ENCODE data around the gene PIK3R1. TPM values are rescaled to one million over a fixed set of nuclear protein-coding genes. Genes with fewer than 3 reads are reported as not detected.

PIK3R1 gene
- total RNA-seq, 1 experiment from 2014 or later, result 11.3 TPM

GRCh38 chr5:68194386-68194785 lies 21.2 kb upstream of the PIK3R1 start:
- no CpG with 5 or more reads among the region's 2 CpGs for WGBS (ENCODE audit: extremely low coverage, insufficient read length, low lambda C conversion rate)
- no peaks in the 10 kb centered on the region for H3K79me1 ChIP-seq (ENCODE audit: insufficient read depth, low read depth, low read length, poor library complexity, severe bottlenecking)
- Mint-ChIP-seq H3K27me3 (ENCODE audit: low read depth) (peaks cover 6% of the 10 kb centered on the region), H3K4me3 (no peak overlapping the region; a peak in 2 of 5 replicates), H3K9me3 (peaks cover 0 to 3% of the 10 kb centered on the region in 2 experiments; a peak in 1 of 5 replicates), H3K27ac (peak overlapping the region; percentile 10 to 86 (median 82); a peak in 6 of 7 replicates), H3K4me1 (peaks cover 39 to 45% of the 10 kb centered on the region in 2 experiments), H3K36me3 (ENCODE audit: insufficient read depth in 1 of 3, low read depth in 3 of 3) (peaks cover 0 to 2% (median 0%) of the 10 kb centered on the region in 3 experiments; a peak in 1 of 7 replicates)
- H3K23me2 ChIP-seq (ENCODE audit: insufficient read length, low read depth, low read length, poor library complexity, severe bottlenecking), result no peaks in the 10 kb centered on the region
- no peak overlapping the region for H4K5ac ChIP-seq (ENCODE audit: insufficient read length, low read depth, low read length)
- H3K27ac ChIP-seq (ENCODE audit: insufficient read length, low read depth, low read length), result peak overlapping the region; percentile 54
- no peak overlapping the region for H4K91ac ChIP-seq (ENCODE audit: insufficient read length, low read depth, low read length)
- H2BK120ac ChIP-seq (ENCODE audit: low read depth, low read length, poor library complexity, severe bottlenecking), result no peak overlapping the region
- H3K18ac ChIP-seq (ENCODE audit: insufficient read length, low read depth, low read length), result no peak overlapping the region
- no peaks in the 10 kb centered on the region for H3K27me3 ChIP-seq (ENCODE audit: insufficient read depth, low read length)
- no peaks in the 10 kb centered on the region for H3K9me3 ChIP-seq (ENCODE audit: control insufficient read depth, low read depth, low read length)
- no peak overlapping the region for H2AFZ ChIP-seq (ENCODE audit: low read length)
- H2BK12ac ChIP-seq (ENCODE audit: insufficient read length, low read depth, low read length), result peak overlapping the region; percentile 45
- H3K4me2 ChIP-seq (ENCODE audit: insufficient read depth, insufficient read length, low read length), result peak overlapping the region; percentile 26
- peak overlapping the region; percentile 62; the same call in 1 of the 2 replicates for H3K14ac ChIP-seq (ENCODE audit: insufficient read depth, low read length)
- no peak overlapping the region for H3K9ac ChIP-seq (ENCODE audit: extremely low read depth, insufficient read length, low read length)
- TF ChIP-seq, protein P1, sequence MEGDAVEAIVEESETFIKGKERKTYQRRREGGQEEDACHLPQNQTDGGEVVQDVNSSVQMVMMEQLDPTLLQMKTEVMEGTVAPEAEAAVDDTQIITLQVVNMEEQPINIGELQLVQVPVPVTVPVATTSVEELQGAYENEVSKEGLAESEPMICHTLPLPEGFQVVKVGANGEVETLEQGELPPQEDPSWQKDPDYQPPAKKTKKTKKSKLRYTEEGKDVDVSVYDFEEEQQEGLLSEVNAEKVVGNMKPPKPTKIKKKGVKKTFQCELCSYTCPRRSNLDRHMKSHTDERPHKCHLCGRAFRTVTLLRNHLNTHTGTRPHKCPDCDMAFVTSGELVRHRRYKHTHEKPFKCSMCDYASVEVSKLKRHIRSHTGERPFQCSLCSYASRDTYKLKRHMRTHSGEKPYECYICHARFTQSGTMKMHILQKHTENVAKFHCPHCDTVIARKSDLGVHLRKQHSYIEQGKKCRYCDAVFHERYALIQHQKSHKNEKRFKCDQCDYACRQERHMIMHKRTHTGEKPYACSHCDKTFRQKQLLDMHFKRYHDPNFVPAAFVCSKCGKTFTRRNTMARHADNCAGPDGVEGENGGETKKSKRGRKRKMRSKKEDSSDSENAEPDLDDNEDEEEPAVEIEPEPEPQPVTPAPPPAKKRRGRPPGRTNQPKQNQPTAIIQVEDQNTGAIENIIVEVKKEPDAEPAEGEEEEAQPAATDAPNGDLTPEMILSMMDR (conservative IDR thresholded peaks at IDR 0.05), result no peak
- no peak overlapping the region for H3T11ph ChIP-seq (ENCODE audit: low read length)
- no peak overlapping the region for H2BK5ac ChIP-seq (ENCODE audit: insufficient read length, low read length)
- no peaks in the 10 kb centered on the region for H4K20me1 ChIP-seq (ENCODE audit: control insufficient read depth, insufficient read depth, insufficient read length)
- no peak overlapping the region for H2BK15ac ChIP-seq (ENCODE audit: low read depth, low read length)
- H4K8ac ChIP-seq (replicated peaks; ENCODE audit: insufficient read length, low read depth, low read length), result no peak overlapping the region
- H2BK20ac ChIP-seq (ENCODE audit: low read depth, low read length, poor library complexity, severe bottlenecking), result peak overlapping the region; percentile 61
- H3K4ac ChIP-seq (ENCODE audit: low read depth, low read length), result no peak overlapping the region
- H3K4me1 ChIP-seq (ENCODE audit: insufficient read depth, low read length), result peaks cover 20% of the 10 kb centered on the region
- peak overlapping the region; percentile 80 for H2AK5ac ChIP-seq (ENCODE audit: insufficient read length, low read length)
- H3K56ac ChIP-seq (ENCODE audit: insufficient read length, low read depth, low read length), result no peak overlapping the region
- H3K79me2 ChIP-seq (ENCODE audit: insufficient read depth, low read length), result no peaks in the 10 kb centered on the region
- no peak overlapping the region for H3K23ac ChIP-seq (ENCODE audit: insufficient read length, low read depth, low read length)
- no peak for DNase-seq

All from H9 (cell line).